Jurkat, Clone E6-1 (cell line): ENCODE measurements around the gene ZNF548. TPM values are rescaled to one million over a fixed set of nuclear protein-coding genes. Genes with fewer than 3 reads are reported as not detected.
A peak's percentile ranks its signal among the peaks of the same experiment; 100 is the strongest.
"Not testable (repeated sequence)": the region's sequence is repeated elsewhere in the genome, so short reads cannot be mapped to it uniquely, and the experiment has no call there.

Source experiments
- DNase-seq: peaks from one replicate; pipeline ENCODE4 v3.0.0-alpha.2; 2011; ENCODE audit warnings: low read depth, low spot score
- H3K4me3 ChIP-seq: 2 replicates; pipeline ENCODE4 v1.5.1; 2011; ENCODE audit warnings: mild to moderate bottlenecking, low read length, control low read depth, moderate library complexity
- polyA plus RNA-seq: library from polyadenylated mRNA; unstranded; fragments of >200 nt; gene quantifications from one replicate; pipeline ENCODE4 v1.2.1, GENCODE V29; 2012; ENCODE audit warnings: missing spikeins; ENCODE audit not compliant: insufficient read length, insufficient read depth

The ZNF548 gene
- 12.0 TPM for polyA plus RNA-seq

DNA sequence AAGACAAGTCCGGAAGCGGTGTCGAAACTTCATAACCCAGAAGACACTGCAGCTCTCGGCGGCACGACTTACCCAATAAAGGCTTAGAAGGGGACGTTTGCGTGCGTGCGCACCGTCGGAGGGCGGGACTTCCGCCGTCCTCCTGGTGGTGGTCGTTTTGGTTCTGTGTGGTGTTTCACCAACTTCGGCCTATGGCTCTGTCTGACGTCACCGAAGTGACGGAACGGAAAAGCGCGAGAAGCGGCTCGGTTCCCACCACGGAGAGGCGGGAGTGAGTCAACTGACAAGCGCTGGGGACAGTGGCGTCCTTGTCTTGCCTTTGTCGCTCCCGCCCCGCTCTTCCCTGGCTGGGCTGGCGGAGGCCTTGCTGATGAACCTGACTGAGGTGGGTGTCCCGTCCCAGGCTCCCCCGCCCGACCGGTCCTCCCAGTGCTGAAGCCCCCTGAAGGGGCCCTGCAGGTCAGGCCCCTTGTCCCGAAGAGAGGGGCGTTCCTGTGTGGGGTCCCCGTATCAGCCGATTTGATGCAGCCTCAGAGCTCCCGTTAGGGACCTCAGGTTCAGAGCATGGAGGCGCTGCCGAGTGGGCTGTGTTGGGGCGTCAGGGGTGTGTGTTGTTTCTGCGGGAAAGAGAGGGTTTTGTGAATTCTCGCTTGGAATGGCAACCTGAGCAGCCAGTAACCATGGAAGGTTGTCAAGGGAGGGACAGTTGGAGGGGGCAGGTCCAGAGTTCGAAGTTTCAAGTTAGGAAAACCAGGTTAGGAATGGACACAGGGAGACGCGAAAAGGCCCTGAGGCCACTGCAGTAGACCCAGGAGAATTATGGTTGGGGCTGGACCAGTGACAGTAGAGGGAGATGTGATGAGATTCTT lies at the start of gene ZNF548:
TSS of gene ZNF548 (plus strand) at position 125 of the 869 bp plus-strand sequence. CDS start at position 371, 246 bp downstream.
- peak; percentile 99 for DNase-seq
- peak within 1 kb of the TSS; percentile 96 for H3K4me3 ChIP-seq

DNA sequence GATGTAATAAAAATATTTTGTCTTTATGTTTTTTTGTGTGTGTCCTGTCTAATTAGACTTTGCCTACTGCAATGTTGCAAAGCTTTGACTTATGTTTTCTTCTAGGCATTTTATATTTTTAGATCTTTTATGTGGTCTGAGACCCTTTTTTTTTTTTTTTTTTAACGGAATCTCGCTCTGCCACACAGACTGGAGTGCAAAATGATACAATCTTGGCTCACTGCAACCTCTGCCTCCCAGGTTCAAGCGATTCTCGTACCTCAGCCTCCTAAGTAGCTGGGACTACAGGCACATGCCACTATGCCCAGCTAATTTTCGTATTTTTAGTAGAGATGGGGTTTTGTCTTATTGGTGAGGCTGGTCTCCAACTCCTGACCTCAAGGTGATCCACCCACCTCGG lies 47.1 kb upstream of the ZNF548 start:
- peak; percentile 61 for DNase-seq

DNA sequence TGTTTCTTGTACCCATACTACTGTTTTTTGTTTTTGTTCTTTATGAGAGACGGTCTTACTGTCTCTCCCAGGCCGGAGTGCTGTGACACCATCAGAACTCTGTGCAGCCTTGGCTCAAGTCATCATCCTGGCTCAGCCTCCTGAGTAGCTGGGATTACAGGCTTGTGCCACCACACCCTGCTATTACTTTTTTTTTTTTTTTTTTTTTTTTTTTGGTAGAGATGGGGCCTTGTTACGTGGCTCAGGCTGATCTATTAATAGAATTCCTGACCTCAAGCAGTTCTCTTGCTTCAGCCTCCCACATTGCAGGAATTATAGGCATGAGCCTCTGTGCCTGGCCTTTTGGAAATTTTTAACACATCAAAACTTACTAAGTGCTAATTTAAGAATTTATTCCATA lies 41.5 kb upstream of the ZNF548 start:
- DNase-seq = no peak
- H3K4me3 ChIP-seq = no peak overlapping the region

More for the DNA sequence above, 47.1 kb upstream of the ZNF548 start:
- no peak overlapping the region; the same call in 1 of the 2 replicates for H3K4me3 ChIP-seq

DNA sequence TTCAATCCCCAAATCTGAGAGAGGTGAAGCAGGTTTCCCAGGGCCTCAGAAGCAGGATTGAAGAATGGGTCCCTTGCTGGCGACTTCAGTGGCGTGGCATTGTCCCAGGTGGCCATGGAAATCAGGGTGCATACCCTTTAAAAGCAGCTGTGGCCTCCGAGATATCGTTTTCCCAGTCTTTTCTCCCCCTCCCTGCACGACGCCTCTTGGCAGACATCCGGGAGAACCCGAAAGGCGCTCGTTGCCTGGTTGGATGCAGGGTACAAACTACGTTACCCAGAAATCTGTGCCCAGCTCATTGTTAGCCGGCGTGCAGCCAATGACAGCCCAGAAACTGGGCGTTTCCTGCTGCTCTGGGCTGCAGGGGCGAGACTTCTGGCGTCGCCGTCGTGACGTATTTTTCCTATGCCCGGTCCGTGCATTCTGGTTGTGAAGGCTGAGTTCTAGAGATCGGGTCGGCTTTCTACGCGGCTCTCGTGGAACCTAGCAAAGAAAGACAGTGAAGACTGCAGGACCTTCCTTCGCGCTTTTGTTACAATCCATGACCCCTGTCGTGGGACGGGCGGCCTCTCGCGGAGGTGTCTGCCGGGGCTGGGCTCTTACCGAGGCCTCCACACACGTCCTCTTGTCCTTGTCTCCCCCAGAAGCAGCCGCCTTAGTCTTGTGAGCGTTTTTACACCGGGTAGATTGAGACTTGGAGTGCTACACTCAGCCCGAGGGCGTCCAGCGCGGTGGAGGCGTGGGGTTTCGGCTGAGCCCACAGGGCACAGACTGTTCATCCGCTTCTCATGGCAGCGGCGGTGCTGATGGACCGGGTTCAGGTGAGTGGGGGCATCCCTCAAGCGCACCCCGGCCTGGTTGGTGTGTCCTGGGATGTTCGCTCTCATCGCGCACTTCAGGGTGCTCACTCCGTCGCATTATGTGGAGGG lies 38.5 kb upstream of the ZNF548 start, which contains the start of gene ZNF304:
TSS of gene ZNF304 (plus strand) at position 395 of the 929 bp plus-strand sequence. CDS start at position 789, 394 bp downstream.
- peak within 1 kb of the TSS; percentile 95 for H3K4me3 ChIP-seq
- peak; percentile 91 for DNase-seq

DNA sequence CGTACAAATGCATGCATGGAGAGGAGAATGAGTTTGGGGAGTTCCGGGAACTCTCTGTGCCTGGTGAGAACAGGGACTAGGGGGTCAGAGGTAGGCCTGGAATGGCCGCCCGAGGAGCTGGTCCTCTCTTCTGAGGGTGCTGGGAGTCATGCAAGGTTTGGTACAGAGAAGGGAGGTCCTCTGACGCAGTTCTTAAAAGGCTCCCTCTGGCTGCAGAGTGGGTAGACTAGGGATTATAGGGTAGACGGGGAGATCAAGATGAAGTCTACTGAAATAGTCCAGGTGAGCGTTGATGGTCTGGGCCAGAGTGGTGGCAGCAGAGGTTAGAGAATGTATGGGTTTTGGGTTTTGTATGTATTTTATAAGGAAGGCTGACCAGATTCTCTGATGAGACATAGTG lies 37.8 kb upstream of the ZNF548 start:
- H3K4me3 ChIP-seq = peak overlapping the region; percentile 95
- no peak for DNase-seq

DNA sequence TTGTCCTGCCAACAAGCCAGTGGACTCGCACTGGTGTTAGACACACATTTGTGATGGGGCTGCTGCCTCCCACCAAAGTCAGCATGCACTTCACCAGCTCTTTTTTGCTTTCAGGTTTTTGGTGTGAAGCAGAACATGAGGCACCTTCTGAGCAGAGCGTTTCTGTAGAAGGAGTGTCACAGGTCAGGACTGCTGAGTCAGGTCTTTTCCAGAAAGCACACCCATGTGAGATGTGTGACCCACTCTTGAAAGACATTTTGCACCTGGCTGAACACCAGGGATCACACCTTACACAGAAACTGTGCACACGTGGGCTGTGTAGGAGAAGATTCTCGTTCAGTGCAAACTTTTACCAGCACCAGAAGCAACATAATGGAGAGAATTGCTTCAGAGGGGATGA lies 33.7 kb upstream of the ZNF548 start:
- no peak overlapping the region for H3K4me3 ChIP-seq
- DNase-seq = no peak

DNA sequence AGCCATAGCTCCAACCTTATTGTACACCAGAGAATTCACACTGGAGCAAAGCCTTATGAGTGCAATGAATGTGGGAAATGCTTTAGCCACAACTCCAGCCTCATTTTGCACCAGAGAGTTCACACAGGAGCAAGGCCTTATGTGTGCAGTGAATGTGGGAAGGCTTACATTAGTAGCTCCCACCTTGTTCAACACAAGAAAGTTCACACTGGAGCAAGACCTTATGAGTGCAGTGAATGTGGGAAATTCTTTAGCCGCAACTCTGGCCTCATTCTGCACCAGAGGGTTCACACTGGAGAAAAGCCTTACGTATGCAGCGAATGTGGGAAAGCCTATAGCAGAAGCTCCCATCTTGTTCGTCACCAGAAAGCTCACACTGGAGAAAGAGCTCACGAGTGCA lies 32.2 kb upstream of the ZNF548 start:
- no peak for DNase-seq
- H3K4me3 ChIP-seq = no peak overlapping the region

DNA sequence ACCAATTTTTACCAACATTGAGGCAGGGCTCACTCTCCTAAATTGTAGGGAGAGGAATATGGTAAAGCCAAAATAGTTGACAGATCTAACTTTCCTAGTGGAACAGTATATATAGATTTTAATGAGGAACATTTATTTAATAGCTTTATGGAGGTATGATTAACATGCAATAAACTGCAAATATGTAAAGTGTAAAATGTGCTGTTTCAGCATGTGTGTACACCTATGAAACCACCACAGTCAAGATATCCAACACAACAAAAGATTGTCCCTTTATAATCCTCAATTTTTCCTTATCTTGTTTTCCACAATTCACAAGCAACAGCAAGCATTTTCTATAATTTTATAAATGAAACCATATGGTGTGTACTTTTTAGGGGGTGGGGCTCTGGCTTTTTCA lies 30.4 kb upstream of the ZNF548 start:
- no peak for DNase-seq
- no peak overlapping the region for H3K4me3 ChIP-seq

DNA sequence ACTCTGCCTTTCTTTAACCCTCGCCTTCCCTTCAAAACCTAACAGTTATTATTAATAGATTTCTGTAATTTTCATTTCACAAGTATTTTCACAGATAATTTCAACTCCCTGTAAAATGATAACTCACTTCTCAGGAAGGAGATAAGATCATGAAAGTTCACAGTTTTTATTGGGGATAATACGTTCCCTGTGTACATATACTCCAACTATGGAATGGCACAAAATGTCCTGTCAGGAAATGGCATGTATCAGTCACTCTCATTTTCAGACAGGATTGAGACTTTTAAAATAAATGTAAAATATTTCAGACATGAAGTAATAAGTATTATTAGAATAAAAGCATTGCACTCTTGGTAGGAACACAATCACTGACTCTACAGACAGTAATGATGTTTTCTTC lies 27.2 kb upstream of the ZNF548 start:
- peak overlapping the region; percentile 91 for H3K4me3 ChIP-seq
- DNase-seq = no peak

DNA sequence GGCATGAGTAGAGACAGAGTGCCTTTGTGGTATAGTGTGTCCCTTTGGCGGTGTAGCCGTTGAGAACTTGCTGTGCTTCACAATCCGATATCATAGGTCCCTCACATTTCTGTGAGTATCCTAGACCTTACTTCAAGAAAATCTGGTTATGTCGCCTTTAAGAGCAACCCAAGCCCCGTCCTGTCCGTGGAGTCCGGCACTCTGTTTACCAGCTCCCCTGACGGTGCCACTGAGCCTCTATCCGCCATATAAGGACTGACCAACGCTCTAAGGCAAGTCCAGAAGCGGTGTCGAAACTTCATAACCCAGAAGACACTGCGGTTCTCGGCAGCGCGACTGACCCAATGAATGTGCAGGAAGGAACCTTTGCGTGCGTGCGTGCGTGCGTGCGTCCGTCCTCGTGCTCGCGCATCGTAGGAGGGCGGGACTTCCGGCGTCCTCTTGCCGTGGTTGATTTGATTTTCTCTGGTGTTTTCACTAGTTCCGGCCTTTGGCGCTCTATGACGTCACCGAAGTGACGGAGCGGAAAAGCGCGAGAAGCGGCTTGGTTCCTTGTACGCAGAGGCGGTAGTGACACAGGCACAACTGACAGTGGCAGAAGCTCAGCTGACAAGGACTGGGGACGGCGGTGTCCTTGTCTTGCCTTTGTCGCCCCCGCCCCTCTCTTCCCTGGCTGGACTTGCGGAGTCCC lies 26.5 kb upstream of the ZNF548 start, which contains the start of the genes TRAPPC2B and ZNF547:
TSS of gene TRAPPC2B (plus strand) at position 555 of the 691 bp plus-strand sequence. CDS start 1,283 bp downstream, outside the sequence.
TSS of gene ZNF547 (plus strand) at position 555 of the 691 bp plus-strand sequence. CDS start 5,005 bp downstream, outside the sequence.
- peak within 1 kb of the TSS; percentile 91 for H3K4me3 ChIP-seq
- DNase-seq = peak; percentile 99

DNA sequence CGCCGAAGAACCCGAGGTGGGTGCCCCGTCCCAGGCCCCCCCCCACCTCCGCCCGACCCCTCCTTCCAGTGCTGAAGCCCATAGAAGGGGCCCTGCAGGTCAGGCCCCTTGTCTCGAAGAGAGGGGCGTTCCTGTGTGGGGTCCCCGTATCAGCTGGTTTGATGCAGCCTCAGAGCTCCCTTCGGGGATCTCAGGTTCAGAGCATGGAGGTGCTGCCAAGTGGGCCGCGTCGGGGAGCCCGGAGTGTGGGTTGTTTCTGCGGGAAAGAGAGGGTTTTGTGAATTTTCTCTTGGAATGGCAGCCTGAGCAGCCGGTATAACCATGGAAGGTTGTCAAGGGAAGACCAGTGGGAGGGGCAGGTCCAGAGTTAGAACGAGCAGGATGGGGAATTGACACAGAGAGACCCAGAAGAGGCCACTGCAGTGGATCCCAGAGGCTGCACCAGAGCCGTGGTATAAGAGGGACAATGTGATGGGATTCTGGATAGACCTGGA lies 25.9 kb upstream of the ZNF548 start:
- DNase-seq = no peak
- H3K4me3 ChIP-seq = peak overlapping the region; percentile 91

DNA sequence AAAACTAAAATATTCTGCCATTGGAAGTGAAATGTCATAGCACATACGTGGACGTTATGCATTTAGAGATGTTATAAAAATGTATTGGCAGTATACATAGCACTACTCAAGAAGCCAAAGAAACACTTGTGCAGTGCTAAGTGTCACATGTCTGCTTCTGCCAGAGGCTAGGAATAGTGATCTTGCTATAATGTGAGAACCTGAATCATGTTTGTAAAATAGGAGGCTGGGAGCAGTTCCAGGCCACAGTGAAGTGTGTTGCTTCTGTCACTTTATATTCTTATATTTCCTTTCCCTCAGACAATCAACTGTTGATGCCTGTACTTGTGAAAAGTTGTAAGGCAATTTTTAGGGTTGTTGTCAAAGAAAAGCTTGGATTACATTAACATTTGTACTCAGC lies 22.9 kb upstream of the ZNF548 start:
- no peak for DNase-seq
- no peak overlapping the region for H3K4me3 ChIP-seq

DNA sequence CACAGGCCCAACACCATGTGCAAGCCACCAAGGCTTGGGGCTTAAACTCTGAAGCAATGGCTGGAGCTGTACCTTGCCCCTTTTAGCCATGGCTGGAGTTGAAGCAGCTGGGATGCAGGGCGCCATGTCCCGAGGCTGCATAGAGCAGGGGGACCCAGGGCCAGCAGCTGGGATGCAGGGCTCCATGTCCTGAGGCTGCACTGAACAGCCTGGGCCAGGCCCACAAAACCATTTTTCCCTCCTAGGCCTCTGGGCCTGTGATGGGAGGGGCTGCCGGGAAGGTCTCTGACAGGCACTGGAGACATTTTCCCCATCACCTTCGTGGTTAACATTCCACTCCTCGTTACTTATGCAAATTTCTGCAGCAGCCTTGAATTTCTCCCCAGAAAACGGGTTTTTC lies 15.5 kb upstream of the ZNF548 start:
- no peak overlapping the region for H3K4me3 ChIP-seq
- no peak for DNase-seq

DNA sequence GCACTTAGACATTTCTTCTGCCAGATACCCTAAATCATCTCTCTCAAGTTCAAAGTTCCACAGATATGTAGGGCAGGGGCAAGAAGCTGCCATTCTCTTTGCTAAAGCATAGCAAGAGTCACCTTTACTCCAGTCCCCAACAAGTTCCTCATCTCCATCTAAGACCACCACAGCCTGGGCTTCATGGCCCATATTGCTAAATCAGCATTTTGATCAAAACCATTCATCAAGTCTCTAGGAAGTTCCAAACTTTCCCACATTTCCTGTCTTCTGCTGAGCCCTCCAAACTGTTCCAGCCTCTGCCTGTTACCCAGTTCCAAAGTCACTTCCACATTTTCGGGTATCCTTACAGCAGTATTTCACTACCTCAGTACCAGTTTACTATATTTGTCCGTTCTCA lies 15.0 kb upstream of the ZNF548 start:
- H3K4me3 ChIP-seq, DNase-seq: not testable (repeated sequence)

DNA sequence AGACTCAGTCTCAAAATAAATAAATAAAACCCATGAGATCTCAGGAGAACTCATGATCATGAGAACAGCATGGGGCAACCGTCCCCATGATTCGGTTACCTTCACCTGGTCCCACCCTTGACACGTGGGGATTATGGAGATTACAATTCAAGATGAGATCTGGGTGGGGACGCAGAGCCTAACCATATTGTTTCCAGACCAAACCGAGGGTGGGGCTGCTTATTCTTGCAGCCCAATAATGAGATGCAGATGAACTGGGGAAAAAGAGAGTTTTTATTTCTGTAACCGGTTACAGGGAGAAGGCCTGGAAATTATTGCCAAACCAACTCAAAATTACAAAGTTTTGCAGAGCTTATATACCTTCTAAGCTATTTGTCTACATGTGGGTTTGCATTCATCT lies 13.5 kb upstream of the ZNF548 start:
- no peak for DNase-seq
- no peak overlapping the region for H3K4me3 ChIP-seq

DNA sequence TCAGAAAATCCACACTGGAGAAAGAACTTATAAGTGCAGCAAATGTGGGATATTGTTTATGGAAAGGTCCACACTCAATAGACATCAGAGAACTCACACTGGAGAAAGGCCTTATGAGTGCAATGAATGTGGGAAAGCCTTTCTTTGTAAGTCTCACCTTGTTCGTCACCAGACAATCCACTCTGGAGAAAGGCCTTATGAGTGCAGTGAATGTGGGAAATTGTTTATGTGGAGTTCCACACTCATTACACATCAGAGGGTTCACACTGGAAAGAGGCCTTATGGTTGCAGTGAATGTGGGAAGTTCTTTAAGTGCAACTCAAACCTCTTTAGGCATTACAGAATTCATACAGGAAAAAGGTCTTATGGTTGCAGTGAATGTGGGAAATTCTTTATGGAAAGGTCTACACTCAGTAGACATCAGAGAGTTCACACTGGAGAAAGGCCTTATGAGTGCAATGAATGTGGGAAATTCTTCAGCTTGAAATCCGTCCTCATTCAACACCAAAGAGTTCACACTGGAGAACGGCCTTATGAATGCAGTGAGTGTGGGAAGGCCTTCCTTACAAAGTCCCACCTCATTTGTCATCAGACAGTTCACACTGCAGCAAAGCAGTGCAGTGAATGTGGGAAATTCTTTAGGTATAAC lies 12.0 kb upstream of the ZNF548 start:
- DNase-seq = no peak
- no peak overlapping the region for H3K4me3 ChIP-seq

DNA sequence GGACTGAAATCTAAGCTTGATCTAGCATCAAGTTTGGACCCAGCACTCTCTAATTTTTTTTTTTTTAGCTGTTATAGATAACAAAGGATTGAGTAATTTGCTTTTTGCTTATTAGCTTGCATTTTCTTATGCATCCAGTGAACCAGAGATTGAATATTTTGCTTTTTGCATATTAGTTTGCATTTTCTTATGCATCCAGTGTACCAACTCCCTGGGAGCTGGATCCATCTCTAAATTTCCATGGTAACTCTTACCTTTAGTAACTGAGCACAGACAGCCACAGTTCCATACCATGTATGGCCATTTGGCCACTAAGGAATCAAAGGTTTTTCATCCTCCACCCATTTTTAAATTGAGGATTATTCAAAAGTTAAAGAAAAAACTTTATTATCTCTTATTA lies 8.7 kb upstream of the ZNF548 start:
- DNase-seq = no peak
- H3K4me3 ChIP-seq = no peak overlapping the region

DNA sequence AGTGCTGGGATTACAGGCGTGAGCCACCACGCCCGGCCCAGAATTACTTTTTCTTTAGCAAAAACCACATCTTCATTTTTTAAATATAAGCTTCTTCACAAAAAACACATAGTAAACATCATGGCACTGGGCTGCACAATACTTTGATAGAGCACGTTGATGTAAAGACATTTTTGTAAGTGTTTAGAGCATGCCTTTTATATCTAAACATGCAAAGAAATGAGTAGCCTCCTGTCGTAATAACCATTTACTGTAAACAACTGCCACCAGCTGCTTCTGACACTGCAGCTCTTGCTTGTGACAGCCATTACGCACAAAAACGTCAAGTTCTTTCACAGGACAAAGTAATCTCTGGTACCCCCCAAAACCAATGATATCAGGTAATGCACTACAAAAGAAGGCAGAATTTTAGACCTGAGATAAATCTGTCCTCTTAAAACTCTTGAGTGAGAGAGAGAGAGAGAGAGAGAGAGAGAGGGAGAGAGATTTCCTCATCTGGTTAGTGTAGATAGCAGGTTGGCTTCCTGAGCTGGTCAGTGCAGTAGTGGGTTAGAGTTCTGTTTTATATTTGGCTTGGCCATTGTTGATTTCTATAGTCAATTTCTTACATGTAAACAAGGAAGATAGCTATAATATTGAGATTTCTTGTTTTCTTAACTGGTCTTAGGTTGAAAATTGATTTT lies 6.7 kb upstream of the ZNF548 start:
- DNase-seq = no peak
- no peak overlapping the region for H3K4me3 ChIP-seq
